Measurements from ENCODE around the gene ACTL10. TPM values are rescaled to one million over a fixed set of nuclear protein-coding genes. Genes with fewer than 3 reads are reported as not detected.
A peak's percentile ranks its signal among the peaks of the same experiment; 100 is the strongest.

ACTL10 gene
- total RNA-seq, 1 donor, result 1.7 TPM

GRCh38 chr20:33649201-33649681 lies 17.5 kb upstream of the ACTL10 start:
- DNase-seq (ENCODE audit: low read depth), result peak; percentile 34
- TF ChIP-seq, protein P1, sequence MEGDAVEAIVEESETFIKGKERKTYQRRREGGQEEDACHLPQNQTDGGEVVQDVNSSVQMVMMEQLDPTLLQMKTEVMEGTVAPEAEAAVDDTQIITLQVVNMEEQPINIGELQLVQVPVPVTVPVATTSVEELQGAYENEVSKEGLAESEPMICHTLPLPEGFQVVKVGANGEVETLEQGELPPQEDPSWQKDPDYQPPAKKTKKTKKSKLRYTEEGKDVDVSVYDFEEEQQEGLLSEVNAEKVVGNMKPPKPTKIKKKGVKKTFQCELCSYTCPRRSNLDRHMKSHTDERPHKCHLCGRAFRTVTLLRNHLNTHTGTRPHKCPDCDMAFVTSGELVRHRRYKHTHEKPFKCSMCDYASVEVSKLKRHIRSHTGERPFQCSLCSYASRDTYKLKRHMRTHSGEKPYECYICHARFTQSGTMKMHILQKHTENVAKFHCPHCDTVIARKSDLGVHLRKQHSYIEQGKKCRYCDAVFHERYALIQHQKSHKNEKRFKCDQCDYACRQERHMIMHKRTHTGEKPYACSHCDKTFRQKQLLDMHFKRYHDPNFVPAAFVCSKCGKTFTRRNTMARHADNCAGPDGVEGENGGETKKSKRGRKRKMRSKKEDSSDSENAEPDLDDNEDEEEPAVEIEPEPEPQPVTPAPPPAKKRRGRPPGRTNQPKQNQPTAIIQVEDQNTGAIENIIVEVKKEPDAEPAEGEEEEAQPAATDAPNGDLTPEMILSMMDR (IDR thresholded peaks at IDR 0.05; ENCODE audit: insufficient read depth, low read depth, low read length), result no peak
- no peak overlapping the region for H3K4me3 ChIP-seq (ENCODE audit: low read depth, low read length)

DNA sequence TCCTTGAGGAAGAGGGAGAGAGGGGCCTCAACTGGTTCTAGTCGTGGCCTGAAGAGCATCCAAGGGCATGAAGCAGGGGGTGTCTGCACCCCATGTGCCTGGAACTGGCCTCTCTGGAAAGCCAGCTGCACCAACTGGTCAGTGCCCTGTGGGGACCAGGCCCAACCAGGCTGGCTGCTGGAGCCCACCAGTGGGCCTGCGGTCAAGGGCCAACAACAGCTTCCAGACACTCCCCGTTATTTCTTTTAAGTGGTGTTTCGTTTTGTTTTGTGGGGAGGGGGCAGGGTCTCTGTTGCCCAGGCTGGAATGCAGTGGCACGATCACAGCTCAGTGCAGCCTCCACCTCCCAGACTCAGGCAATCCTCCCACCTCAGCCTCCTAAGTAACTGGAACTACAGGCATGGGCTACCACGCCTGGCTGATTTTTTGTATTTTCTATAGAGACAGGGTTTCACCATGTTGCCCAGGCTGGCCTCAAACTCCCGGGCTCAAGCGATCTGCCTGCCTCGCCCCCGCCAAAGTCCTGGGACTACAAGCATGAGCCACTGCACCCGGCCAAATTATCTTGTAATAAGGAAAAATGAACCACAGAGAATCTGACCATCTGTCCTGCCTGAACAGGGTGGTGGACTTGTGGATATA lies 16.5 kb upstream of the ACTL10 start:
- no peak overlapping the region for H3K4me3 ChIP-seq (ENCODE audit: low read depth, low read length)
- DNase-seq (ENCODE audit: low read depth), result no peak
- TF ChIP-seq, protein P1 (IDR thresholded peaks at IDR 0.05; ENCODE audit: insufficient read depth, low read depth, low read length), result no peak

GRCh38 chr20:33650753-33651561 lies 15.8 kb upstream of the ACTL10 start:
- TF ChIP-seq, protein P1 (IDR thresholded peaks at IDR 0.05; ENCODE audit: insufficient read depth, low read depth, low read length), result no peak
- no peak overlapping the region for H3K4me3 ChIP-seq (ENCODE audit: low read depth, low read length)
- DNase-seq (ENCODE audit: low read depth), result no peak

DNA sequence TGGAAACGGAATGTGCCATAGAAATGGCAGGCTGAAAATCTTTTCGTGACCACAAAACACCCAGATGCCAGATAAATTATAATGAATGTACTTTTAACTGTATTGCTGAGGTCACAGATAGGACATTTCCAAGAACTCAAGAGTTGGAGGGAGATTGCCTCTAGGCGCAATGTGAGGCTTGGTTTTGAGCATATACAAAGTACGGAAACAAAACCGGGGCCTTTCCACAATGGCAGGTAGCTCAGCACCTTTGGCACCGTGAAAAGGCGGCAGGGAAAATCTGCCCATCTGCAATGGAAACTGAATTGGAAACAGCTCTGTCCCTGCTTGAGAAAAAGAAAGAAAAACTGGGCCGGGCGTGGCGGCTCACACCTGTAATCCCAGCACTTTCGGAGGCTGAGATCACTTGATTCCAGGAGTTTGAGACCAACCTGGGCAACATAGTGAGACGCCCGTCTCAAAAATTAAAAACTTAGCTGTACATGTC lies 15.1 kb upstream of the ACTL10 start:
- DNase-seq (ENCODE audit: low read depth), result no peak

DNA sequence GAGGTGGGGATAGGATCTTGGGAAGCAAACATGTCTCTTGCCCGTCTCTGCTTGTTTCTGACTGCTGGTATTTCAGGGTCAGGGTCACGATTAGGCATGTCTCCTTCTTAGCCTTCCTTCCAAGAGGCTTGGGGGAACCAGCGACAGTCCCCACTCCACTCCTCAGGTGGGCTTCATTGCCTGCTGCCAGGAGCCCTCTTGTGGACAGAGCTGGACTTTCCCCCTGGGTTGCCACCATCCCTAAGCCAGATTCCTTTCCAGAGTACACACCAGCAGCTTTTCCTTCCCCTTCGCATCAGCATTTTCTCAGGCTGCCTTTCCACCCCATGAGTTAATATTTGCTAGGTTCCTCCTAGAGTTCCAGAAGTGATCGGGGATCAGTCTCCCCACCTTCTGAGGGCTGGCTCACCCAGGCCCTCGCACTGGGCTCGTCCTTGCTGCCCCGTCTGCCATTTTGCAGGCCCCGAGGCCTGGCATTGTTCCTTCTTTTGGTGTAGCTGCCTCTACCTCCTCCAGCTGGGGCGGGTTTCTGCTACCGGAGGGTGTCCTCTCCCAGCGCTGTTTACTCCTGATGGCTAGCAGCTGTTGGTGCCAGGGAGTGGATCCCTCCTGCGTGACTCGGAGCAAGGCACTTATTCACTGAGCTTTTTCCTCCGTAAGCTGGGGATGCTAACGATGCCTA lies 13.4 kb upstream of the ACTL10 start:
- H3K4me3 ChIP-seq (ENCODE audit: low read depth, low read length), result no peak overlapping the region
- TF ChIP-seq, protein P1 (IDR thresholded peaks at IDR 0.05; ENCODE audit: insufficient read depth, low read depth, low read length), result peak; percentile 93
- DNase-seq (ENCODE audit: low read depth), result peak; percentile 68

More for the DNA sequence above, 15.1 kb upstream of the ACTL10 start:
- TF ChIP-seq, protein P1 (IDR thresholded peaks at IDR 0.05; ENCODE audit: insufficient read depth, low read depth, low read length), result no peak
- H3K4me3 ChIP-seq (ENCODE audit: low read depth, low read length), result no peak overlapping the region

GRCh38 chr20:33653900-33654596 lies 12.7 kb upstream of the ACTL10 start:
- no peak overlapping the region for H3K4me3 ChIP-seq (ENCODE audit: low read depth, low read length)
- TF ChIP-seq, protein P1 (IDR thresholded peaks at IDR 0.05; ENCODE audit: insufficient read depth, low read depth, low read length), result no peak
- DNase-seq (ENCODE audit: low read depth), result no peak
